Activated CD8-positive, alpha-beta memory T cell treated with anti-CD3 and anti-CD28 coated beads, Interleukin-2, amount 50 U/mL, for 48 hours (primary cell): ENCODE results near the gene PTPRM.
"Not testable (repeated sequence)": the region's sequence is repeated elsewhere in the genome, so short reads cannot be mapped to it uniquely, and the experiment has no call there.

Experiments
- DNase-seq: peaks from one replicate; pipeline ENCODE4 v3.0.0-alpha.2; 2020

Gene PTPRM

GRCh38 chr18:7918701-7919100, 351.6 kb downstream of the PTPRM start:
- no peak for DNase-seq

- no peak for DNase-seq
Measured at GRCh38 chr18:7919565-7919964, 352.4 kb downstream of the PTPRM start.

GRCh38 chr18:7921938-7922587, 354.9 kb downstream of the PTPRM start:
- DNase-seq = no peak

GRCh38 chr18:7923105-7923504, 356.0 kb downstream of the PTPRM start:
- DNase-seq = no peak

GRCh38 chr18:7924616-7925015, 357.5 kb downstream of the PTPRM start:
- DNase-seq = no peak

GRCh38 chr18:7926526-7926925, 359.4 kb downstream of the PTPRM start:
- DNase-seq = no peak

GRCh38 chr18:7927119-7927518, 360.0 kb downstream of the PTPRM start:
- DNase-seq = no peak

- no peak for DNase-seq
Measured at GRCh38 chr18:7931763-7932162, 364.6 kb downstream of the PTPRM start.

- no peak for DNase-seq
Measured at GRCh38 chr18:7937268-7937667, 370.2 kb downstream of the PTPRM start.

GRCh38 chr18:7939521-7939920, 372.4 kb downstream of the PTPRM start:
- no peak for DNase-seq

- DNase-seq = no peak
Measured at GRCh38 chr18:7940379-7940778, 373.3 kb downstream of the PTPRM start.

GRCh38 chr18:7940971-7941370, 373.9 kb downstream of the PTPRM start:
- no peak for DNase-seq

- no peak for DNase-seq
Measured at GRCh38 chr18:7941533-7941932, 374.4 kb downstream of the PTPRM start.

- DNase-seq = no peak
Measured at GRCh38 chr18:7945882-7946281, 378.8 kb downstream of the PTPRM start.

- DNase-seq = no peak
Measured at GRCh38 chr18:7946734-7947377, 379.7 kb downstream of the PTPRM start.

GRCh38 chr18:7950380-7951136, 383.4 kb downstream of the PTPRM start:
- no peak for DNase-seq

GRCh38 chr18:7953095-7953958, 386.2 kb downstream of the PTPRM start:
- no peak for DNase-seq

- no peak for DNase-seq
Measured at GRCh38 chr18:7954238-7954637, 387.1 kb downstream of the PTPRM start.

GRCh38 chr18:7955175-7955574, 388.1 kb downstream of the PTPRM start:
- no peak for DNase-seq

GRCh38 chr18:7957297-7957696, 390.2 kb downstream of the PTPRM start:
- no peak for DNase-seq

- no peak for DNase-seq
Measured at GRCh38 chr18:7958081-7958896, 391.2 kb downstream of the PTPRM start.

GRCh38 chr18:7958897-7959146, 391.7 kb downstream of the PTPRM start:
- DNase-seq = no peak

GRCh38 chr18:7966682-7967081, 399.6 kb downstream of the PTPRM start:
- DNase-seq = not testable (repeated sequence)
